Ishikawa (cell line): ENCODE results near the gene CCR8.

Experiments
- CEBPB ChIP-seq: IDR thresholded peaks from 2 replicates; pipeline ENCODE4 v1.6.1; 2012
- CREB1 ChIP-seq: IDR thresholded peaks from 2 replicates; pipeline ENCODE4 v1.6.1; 2012; ENCODE audit warnings: low read depth
- EGR1 ChIP-seq: IDR thresholded peaks from 2 replicates; pipeline ENCODE4 v1.6.1; 2012
- EP300 ChIP-seq: IDR thresholded peaks from 2 replicates; pipeline ENCODE4 v1.6.1; 2012; ENCODE audit warnings: borderline replicate concordance
- FOXM1 ChIP-seq: IDR thresholded peaks from 2 replicates; pipeline ENCODE4 v1.6.1; 2012; ENCODE audit warnings: low read depth, borderline replicate concordance
- NFIC ChIP-seq: IDR thresholded peaks from 2 replicates; pipeline ENCODE4 v1.6.1; 2012
- RAD21 ChIP-seq: IDR thresholded peaks from 2 replicates; pipeline ENCODE4 v1.6.1; 2012; ENCODE audit warnings: low read depth
- TAF1 ChIP-seq: IDR thresholded peaks from 2 replicates; pipeline ENCODE4 v1.6.1; 2012; ENCODE audit warnings: low read depth, mild to moderate bottlenecking
- TCF12 ChIP-seq: IDR thresholded peaks from 2 replicates; pipeline ENCODE4 v1.6.1; 2012; ENCODE audit warnings: low read depth
- TEAD4 ChIP-seq: IDR thresholded peaks from 2 replicates; pipeline ENCODE4 v1.6.1; 2012
- YY1 ChIP-seq: IDR thresholded peaks from 2 replicates; pipeline ENCODE4 v1.6.1; 2012; ENCODE audit warnings: low read depth
- ZBTB7A ChIP-seq: IDR thresholded peaks from 2 replicates; pipeline ENCODE4 v1.6.1; 2012; ENCODE audit warnings: low read depth
- TF ChIP-seq, protein P1 (sequence below): IDR thresholded peaks from 2 replicates; pipeline ENCODE4 v1.6.1; 2012
- TF ChIP-seq, protein P2 (sequence below): IDR thresholded peaks from 2 replicates; pipeline ENCODE4 v1.6.1; 2012
- TF ChIP-seq, protein P3 (sequence below): IDR thresholded peaks from 2 replicates; pipeline ENCODE4 v1.6.1; 2012; ENCODE audit warnings: low read depth, mild to moderate bottlenecking

The CCR8 gene

DNA sequence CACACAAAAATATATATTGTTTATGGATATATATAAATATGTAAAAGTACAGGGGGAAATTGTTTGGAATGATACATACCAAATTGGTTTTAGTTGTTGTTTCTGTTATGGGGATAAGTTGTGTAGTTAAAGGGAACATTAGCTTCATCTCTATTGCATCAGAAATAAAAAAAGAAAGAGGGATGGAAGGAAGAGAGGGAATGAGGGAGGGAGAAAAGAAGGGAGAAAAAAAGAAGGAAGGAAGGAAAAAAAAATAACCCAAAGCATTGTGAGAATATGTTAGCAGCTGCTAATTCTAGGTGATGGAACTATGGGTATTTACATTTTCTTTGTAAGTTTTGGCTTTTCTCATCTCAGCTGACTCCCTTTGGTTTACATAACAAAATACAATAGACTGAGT, 1.3 kb downstream of the CCR8 start:
- TF ChIP-seq CEBPB (no peak), TEAD4 (no peak)

DNA sequence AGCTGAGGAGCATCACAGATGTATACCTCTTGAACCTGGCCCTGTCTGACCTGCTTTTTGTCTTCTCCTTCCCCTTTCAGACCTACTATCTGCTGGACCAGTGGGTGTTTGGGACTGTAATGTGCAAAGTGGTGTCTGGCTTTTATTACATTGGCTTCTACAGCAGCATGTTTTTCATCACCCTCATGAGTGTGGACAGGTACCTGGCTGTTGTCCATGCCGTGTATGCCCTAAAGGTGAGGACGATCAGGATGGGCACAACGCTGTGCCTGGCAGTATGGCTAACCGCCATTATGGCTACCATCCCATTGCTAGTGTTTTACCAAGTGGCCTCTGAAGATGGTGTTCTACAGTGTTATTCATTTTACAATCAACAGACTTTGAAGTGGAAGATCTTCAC, 3.0 kb downstream of the CCR8 start:
- no peak for TF ChIP-seq TEAD4
- no peak for TF ChIP-seq NFIC
- TF ChIP-seq TAF1: no peak
- no peak for TF ChIP-seq EP300
- TF ChIP-seq CREB1: no peak
- TF ChIP-seq, protein P1, sequence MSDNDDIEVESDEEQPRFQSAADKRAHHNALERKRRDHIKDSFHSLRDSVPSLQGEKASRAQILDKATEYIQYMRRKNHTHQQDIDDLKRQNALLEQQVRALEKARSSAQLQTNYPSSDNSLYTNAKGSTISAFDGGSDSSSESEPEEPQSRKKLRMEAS: no peak
- TF ChIP-seq FOXM1: no peak
- TF ChIP-seq, protein P2, sequence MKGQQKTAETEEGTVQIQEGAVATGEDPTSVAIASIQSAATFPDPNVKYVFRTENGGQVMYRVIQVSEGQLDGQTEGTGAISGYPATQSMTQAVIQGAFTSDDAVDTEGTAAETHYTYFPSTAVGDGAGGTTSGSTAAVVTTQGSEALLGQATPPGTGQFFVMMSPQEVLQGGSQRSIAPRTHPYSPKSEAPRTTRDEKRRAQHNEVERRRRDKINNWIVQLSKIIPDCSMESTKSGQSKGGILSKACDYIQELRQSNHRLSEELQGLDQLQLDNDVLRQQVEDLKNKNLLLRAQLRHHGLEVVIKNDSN: no peak
- no peak for TF ChIP-seq RAD21
- TF ChIP-seq TCF12: no peak
- no peak for TF ChIP-seq EGR1
- TF ChIP-seq, protein P3, sequence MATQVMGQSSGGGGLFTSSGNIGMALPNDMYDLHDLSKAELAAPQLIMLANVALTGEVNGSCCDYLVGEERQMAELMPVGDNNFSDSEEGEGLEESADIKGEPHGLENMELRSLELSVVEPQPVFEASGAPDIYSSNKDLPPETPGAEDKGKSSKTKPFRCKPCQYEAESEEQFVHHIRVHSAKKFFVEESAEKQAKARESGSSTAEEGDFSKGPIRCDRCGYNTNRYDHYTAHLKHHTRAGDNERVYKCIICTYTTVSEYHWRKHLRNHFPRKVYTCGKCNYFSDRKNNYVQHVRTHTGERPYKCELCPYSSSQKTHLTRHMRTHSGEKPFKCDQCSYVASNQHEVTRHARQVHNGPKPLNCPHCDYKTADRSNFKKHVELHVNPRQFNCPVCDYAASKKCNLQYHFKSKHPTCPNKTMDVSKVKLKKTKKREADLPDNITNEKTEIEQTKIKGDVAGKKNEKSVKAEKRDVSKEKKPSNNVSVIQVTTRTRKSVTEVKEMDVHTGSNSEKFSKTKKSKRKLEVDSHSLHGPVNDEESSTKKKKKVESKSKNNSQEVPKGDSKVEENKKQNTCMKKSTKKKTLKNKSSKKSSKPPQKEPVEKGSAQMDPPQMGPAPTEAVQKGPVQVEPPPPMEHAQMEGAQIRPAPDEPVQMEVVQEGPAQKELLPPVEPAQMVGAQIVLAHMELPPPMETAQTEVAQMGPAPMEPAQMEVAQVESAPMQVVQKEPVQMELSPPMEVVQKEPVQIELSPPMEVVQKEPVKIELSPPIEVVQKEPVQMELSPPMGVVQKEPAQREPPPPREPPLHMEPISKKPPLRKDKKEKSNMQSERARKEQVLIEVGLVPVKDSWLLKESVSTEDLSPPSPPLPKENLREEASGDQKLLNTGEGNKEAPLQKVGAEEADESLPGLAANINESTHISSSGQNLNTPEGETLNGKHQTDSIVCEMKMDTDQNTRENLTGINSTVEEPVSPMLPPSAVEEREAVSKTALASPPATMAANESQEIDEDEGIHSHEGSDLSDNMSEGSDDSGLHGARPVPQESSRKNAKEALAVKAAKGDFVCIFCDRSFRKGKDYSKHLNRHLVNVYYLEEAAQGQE: no peak
- no peak for TF ChIP-seq YY1
- no peak for TF ChIP-seq CEBPB
- TF ChIP-seq ZBTB7A: no peak

DNA sequence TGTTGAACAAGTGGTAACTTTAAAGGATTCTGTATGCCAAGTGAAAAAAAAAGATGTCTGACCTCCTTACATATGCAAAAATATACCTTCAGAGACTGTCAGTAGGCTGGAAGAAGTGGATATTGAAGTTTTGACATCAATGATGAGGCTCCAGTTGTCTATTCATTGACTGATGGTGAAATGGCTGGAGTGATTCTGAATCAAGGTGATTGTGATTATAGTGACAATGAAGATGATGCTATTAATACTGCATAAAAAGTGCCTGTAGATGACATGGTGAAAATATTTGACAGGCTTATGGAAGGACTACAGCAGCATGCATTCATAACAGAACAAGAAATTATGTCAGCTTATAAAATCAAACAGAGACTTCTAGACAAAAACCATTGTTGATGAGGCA, 4.1 kb downstream of the CCR8 start:
- TF ChIP-seq, protein P1: no peak
- TF ChIP-seq CEBPB (no peak), NFIC (no peak), TAF1 (no peak), RAD21 (no peak), FOXM1 (no peak), CREB1 (no peak), ZBTB7A (no peak), YY1 (no peak), TCF12 (no peak), EP300 (no peak), EGR1 (no peak), TEAD4 (no peak)
- TF ChIP-seq, protein P2: no peak
- TF ChIP-seq, protein P3: no peak

DNA sequence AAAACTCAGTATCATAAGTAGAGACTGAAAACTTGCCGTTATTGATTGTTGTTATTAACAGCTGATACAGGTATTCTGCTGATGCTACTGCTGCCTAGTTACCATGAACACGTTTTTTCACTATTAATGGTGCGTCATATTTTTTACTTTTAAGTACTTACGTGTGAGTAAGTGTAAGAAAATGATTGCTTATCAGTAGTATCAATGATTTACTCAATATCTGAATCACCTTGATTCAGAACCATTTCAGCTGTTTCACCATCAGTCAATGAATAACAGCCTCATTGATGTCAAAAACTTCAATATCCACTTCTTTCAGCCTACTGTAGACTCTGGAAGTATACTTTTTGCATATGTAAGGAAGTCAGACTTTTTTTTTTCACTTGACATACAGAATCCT, 4.7 kb downstream of the CCR8 start:
- TF ChIP-seq FOXM1 (no peak), NFIC (no peak), RAD21 (no peak), EGR1 (no peak), CREB1 (no peak), CEBPB (no peak), TCF12 (no peak), YY1 (no peak)
- TF ChIP-seq, protein P3: no peak
- TF ChIP-seq, protein P2: no peak

DNA sequence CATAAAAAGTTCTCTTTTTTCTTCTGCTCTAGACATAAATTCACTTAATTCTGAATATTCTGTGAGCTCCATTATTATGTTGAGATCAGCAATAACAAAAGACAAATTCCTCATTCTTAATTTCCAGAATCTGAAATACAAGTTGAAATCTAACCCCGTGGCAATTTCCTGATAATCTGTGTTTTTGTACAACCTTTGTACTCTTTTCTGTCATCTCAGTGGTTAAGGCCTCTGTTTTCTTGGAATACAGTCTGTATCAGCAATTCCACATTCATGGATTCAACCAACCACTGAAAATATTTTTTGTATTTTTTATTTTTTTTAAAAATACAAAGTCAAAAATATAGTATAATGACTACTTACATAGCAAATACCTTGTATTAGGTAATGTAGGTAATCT, 8.7 kb downstream of the CCR8 start:
- TF ChIP-seq CREB1: no peak
- TF ChIP-seq TEAD4: no peak
- TF ChIP-seq, protein P3: no peak
